GM06990 (cell line): Measurements from ENCODE around the gene STARD13.

Experiments used
- DNase-seq: peaks from one replicate; pipeline ENCODE4 v3.0.0-alpha.2; 2011; ENCODE audit not compliant: insufficient read length; ENCODE audit errors: extremely low read depth
- H3K27me3 ChIP-seq: replicated peaks from 2 replicates; pipeline ENCODE4 v1.6.0; 2011; ENCODE audit warnings: low read length; ENCODE audit not compliant: control insufficient read depth, insufficient read depth
- H3K36me3 ChIP-seq: 2 replicates; pipeline ENCODE4 v1.5.1; 2011; ENCODE audit warnings: low read length; ENCODE audit not compliant: control insufficient read depth, insufficient read depth
- H3K4me3 ChIP-seq: replicated peaks from 2 replicates; pipeline ENCODE4 v1.5.1; 2011; ENCODE audit warnings: low read depth, mild to moderate bottlenecking, control low read depth, low read length
- TF ChIP-seq, protein P1 (sequence below): IDR thresholded peaks from 2 replicates; pipeline ENCODE4 v1.5.1; 2011; ENCODE audit warnings: low read length, control low read depth, mild to moderate bottlenecking, inconsistent platforms; ENCODE audit not compliant: insufficient read depth, poor library complexity, severe bottlenecking

Gene STARD13

DNA sequence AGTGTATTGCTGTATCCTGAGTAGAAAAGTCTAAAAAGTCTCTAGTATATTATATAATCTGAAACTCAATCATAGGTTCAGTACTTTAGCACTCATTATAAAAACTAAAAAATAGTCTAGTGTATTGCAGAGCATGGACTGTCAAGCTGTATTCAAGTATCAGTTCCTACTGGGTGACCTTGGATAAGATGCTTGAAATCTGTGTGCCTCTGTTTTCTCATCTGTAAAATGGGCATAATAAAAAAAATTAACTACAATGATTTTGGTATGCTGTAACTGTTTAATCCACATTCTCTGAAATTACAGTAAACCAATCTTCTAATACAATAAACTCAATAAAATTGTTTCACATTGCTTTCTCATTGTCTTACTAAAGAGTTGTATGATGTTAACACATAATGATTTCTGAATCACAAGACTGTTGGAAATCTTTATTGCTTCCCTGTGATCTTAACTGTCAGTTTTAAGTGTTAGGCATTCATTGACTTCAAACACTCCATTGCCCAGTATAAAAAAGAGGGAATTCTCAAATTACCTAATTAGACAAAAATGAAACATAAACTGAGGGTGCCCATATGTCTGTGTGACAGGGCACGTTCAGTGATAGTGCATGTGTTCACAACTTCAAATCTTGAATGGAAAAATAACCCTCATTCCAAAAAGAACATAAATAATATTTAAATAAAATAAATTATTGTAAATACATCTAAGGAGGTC, 2.2 kb downstream of the STARD13 start:
- DNase-seq: no peak
- no peaks in the 10 kb centered on the region for H3K36me3 ChIP-seq
- TF ChIP-seq, protein P1, sequence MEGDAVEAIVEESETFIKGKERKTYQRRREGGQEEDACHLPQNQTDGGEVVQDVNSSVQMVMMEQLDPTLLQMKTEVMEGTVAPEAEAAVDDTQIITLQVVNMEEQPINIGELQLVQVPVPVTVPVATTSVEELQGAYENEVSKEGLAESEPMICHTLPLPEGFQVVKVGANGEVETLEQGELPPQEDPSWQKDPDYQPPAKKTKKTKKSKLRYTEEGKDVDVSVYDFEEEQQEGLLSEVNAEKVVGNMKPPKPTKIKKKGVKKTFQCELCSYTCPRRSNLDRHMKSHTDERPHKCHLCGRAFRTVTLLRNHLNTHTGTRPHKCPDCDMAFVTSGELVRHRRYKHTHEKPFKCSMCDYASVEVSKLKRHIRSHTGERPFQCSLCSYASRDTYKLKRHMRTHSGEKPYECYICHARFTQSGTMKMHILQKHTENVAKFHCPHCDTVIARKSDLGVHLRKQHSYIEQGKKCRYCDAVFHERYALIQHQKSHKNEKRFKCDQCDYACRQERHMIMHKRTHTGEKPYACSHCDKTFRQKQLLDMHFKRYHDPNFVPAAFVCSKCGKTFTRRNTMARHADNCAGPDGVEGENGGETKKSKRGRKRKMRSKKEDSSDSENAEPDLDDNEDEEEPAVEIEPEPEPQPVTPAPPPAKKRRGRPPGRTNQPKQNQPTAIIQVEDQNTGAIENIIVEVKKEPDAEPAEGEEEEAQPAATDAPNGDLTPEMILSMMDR: no peak
- H3K4me3 ChIP-seq: no peak overlapping the region
- no peaks in the 10 kb centered on the region for H3K27me3 ChIP-seq

DNA sequence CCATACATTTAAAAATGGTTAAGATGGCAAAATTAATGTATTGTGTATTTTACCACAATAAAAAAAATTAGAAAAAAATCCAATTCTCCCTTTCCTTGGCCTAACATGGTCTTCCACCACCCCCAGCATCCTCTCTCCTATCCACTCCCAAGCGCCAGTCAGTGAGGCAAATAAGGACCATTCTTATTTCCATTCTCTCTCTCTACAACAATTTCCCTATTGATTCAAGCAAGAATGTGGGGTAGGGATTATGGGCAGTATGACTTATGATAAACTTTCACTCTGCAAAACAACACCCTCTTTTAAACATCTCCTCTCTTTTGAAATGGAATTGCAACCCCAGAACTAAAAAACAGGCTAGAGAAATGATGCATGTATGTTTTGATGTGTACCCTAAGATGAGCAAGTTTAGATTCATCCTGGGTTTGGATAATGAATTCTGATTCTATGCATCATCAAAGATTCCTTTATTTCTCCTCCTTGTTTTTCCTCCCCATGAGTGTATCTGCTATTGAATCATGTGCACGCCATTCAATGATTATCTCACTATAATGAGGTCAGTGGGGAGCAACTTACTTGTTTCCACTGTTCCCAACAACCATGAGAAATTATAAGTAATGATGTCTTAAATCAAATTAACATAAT, 3.5 kb downstream of the STARD13 start:
- H3K27me3 ChIP-seq: no peaks in the 10 kb centered on the region
- H3K36me3 ChIP-seq: no peaks in the 10 kb centered on the region
- TF ChIP-seq, protein P1: no peak
- H3K4me3 ChIP-seq: no peak overlapping the region
- DNase-seq: no peak

DNA sequence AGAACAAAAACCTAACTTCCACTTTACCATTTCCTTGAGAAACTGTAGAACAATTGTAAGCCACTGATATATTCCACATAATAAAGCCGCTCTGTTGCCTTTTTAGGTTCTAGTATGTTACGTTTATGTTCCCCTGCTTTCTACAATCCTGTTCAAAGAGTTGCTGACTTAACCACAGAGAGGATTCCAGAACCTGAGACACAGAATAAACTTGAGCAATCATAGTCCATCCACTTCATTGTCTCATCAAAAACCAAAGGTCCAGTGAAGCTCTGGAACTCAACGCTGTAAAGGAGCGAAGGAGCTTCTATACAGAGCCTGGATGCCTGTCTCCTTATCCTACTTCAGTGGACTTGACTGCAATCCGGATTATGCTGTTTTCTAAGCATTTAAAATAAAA, 4.6 kb downstream of the STARD13 start:
- no peaks in the 10 kb centered on the region for H3K36me3 ChIP-seq
- H3K27me3 ChIP-seq: no peaks in the 10 kb centered on the region
- TF ChIP-seq, protein P1: no peak
- H3K4me3 ChIP-seq: no peak overlapping the region
- no peak for DNase-seq

DNA sequence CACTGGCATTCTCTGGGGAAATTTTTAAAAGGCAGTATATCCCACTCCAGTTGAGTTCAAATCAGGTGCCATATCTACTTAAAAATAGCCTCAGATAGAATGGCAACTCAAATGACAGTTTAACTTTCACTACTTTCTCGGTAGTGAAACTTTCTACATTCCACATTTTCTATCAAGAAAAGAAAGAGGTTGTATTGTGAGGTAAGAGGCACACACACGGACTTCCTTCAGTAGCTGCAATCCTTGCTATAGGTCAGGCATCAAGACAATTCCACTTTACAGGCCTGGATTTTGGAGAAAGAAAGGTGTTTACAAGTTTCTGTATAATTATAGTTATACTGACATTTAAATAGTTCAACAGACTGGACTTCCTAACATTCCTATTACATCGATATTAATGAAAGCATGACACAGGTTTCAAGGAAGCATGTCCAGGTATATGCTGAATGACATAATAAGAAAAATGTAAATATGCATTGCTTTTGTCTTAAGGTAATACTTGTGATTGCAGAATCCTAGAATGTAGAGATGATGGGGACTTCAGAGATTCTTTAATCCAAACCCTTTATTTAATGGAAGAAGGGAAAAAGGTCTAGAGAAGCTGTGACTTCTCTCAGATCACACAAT, 5.2 kb downstream of the STARD13 start:
- H3K27me3 ChIP-seq: no peaks in the 10 kb centered on the region
- no peak overlapping the region for H3K4me3 ChIP-seq
- no peaks in the 10 kb centered on the region for H3K36me3 ChIP-seq
- TF ChIP-seq, protein P1: no peak
- no peak for DNase-seq

DNA sequence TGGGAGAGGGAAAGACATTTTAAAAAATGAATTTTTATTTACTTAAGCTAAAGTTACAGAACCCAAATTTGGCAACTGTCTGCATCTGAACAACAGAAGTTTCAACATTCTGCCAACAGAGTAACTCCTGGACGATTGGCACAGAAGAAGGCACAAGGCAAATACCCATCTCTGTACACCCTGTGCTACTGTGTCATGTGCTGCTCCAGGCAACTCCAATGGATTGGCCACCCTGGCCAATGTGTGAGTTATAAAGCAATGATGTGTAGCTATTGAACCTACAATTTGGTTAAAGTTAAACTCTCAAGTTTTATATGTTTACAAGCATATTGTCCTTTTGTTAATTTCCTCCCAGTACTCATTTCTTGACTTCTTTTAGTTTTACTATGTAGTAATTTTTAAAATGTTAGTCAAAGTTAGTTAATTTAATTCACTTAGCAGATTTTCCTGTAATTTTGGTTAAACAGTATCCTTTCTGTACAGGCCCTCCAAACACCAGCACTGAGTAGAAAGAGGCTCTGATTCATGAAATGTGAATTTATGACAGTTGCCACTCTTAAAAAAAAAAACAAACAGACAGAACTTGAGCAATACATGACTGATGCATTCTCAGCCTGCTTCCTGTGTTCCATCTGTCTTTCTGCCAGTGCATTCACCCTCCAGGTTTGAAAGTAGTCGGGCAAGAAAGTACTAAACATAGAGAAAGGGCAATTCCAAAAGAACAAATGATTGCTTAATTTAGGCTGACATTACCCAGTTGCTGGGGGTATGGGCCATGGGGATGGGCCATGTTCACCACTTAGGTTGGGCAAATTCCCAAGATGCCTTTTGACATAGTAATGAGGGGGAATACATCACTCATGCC, 5.9 kb downstream of the STARD13 start:
- Histone ChIP-seq H3K27me3 (no peaks in the 10 kb centered on the region), H3K4me3 (no peak overlapping the region), H3K36me3 (no peaks in the 10 kb centered on the region)
- no peak for DNase-seq
- TF ChIP-seq, protein P1: no peak
